ENCODE measurements around the gene HTT. TPM values are rescaled to one million over a fixed set of nuclear protein-coding genes. Genes with fewer than 3 reads are reported as not detected.

HTT gene
- total and polyA plus RNA-seq, 2 donors = 12.8 to 17.9 TPM

DNA sequence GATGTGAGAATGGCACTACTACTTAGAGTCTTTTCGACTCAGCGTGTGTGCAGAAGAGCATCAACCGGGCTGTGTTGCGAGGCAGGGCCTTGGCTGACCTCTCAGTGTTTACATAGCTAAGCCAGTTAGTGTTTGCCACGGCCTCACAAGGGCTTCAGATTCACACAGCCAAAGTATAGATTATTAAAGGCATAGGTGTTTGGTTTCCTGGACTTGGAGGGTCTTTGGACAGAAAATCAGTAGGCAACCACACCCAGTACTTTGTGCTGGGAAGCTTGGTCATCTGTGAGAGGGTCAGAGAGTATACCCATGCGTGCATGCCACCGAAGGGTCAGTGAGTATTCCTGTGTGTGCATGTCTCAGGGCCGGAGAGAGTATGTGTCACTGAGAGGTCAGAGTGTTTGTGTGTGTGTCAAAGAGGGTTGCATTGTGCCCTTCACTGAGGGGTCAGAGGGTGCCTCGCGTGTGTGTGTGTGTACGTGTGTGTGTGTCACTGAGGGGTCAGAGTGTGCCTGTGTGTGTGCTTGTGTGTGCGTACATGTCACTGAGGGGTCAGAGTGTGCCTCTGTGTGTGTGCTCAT lies 104.7 kb downstream of the HTT start:
- WGBS = 98% methylated on average over 12 of the region's 12 CpGs
- H3K27me3 ChIP-seq (ENCODE audit: control insufficient read depth in 2 of 2, insufficient read depth in 1 of 2, low read length in 1 of 2) = no peaks in the 10 kb centered on the region
- no peak overlapping the region for H3K4me3 ChIP-seq (ENCODE audit: low read length in 2 of 2)
- H3K27ac ChIP-seq (ENCODE audit: low read depth in 1 of 2, low read length in 1 of 2) = no peak overlapping the region
- no peaks in the 10 kb centered on the region for H3K9me3 ChIP-seq (ENCODE audit: control insufficient read depth in 2 of 2, insufficient read depth in 1 of 2, low read length in 1 of 2)
- peaks cover 63 to 72% of the 10 kb centered on the region in 2 donors for H3K36me3 ChIP-seq (ENCODE audit: control insufficient read depth in 2 of 2, insufficient read depth in 2 of 2, low read length in 1 of 2)
- no peak for DNase-seq (ENCODE audit: low read depth in 6 of 9, low spot score in 9 of 9)
- no peaks in the 10 kb centered on the region for H3K4me1 ChIP-seq (ENCODE audit: control insufficient read depth in 2 of 2, insufficient read depth in 2 of 2, low read length in 2 of 2)

DNA sequence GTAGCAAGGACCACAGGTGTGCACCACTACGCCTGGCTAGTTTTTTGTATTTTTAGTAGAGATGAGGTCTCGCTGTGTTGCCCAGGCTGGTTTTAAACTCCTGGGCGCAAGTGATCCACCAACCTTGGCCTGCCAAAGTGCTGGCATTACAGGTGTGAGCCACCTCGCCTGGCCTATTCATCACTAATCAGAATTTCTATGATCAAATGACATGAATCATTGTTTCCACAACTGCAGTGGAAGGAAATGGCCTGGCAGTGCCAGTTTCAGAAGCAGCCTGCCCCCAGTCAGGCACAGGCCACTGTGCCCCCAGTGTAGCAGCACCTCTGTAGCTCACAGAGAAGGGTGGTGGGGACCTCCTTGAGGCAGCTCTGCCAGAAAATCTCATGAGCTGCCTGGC lies 108.5 kb downstream of the HTT start:
- Histone ChIP-seq H3K4me1 (ENCODE audit: control insufficient read depth in 2 of 2, insufficient read depth in 2 of 2, low read length in 2 of 2) (no peaks in the 10 kb centered on the region), H3K9me3 (ENCODE audit: control insufficient read depth in 2 of 2, insufficient read depth in 1 of 2, low read length in 1 of 2) (no peaks in the 10 kb centered on the region), H3K27me3 (ENCODE audit: control insufficient read depth in 2 of 2, insufficient read depth in 1 of 2, low read length in 1 of 2) (no peaks in the 10 kb centered on the region), H3K4me3 (ENCODE audit: low read length in 2 of 2) (no peak overlapping the region), H3K36me3 (ENCODE audit: control insufficient read depth in 2 of 2, insufficient read depth in 2 of 2, low read length in 1 of 2) (peaks cover 56 to 66% of the 10 kb centered on the region in 2 donors), H3K27ac (ENCODE audit: low read depth in 1 of 2, low read length in 1 of 2) (no peak overlapping the region)
- 98% methylated on average over 4 of the region's 4 CpGs for WGBS
- DNase-seq (ENCODE audit: low read depth in 6 of 9, low spot score in 9 of 9) = no peak

DNA sequence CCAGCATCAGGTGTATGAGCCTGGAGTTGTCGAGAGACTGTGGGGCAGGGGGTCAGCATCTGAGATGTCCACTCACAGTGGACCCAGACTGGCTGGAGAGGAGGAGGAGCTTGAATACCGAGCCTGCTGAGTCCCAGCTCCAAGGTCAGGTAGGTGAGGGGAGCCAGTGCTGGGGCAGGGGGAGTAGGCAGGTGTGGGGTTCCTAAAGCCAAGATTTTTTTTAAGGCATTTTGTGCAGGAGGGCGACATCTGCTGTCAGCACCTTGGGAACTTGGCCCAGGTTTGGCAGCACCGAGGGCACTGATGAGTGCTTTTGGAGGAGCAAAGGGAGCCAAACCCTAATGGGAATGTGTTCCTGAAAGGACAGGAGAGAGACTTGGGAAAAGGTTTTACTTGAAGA lies 110.2 kb downstream of the HTT start:
- DNase-seq (ENCODE audit: low read depth in 6 of 9, low spot score in 9 of 9) = no peak
- peaks cover 51 to 66% of the 10 kb centered on the region in 2 donors for H3K36me3 ChIP-seq (ENCODE audit: control insufficient read depth in 2 of 2, insufficient read depth in 2 of 2, low read length in 1 of 2)

DNA sequence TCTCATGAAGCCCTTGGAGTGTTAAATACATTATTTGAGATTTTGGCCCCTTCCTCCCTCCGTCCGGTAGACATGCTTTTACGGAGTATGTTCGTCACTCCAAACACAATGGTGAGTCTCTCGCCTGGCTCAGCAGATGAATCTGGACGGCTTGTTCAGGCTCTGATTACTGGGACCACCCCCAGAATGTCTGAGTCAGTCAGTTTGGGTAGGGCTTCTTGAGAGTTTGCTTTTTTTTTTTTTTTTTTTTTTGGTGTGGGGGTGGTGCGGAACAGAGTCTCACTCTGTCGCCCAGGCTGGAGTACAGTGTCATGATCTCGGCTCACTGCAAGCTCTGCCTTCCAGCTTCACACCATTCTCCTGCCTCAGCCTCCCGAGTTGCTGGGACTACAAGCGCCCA lies 112.1 kb downstream of the HTT start:
- H3K9me3 ChIP-seq (ENCODE audit: control insufficient read depth in 2 of 2, insufficient read depth in 1 of 2, low read length in 1 of 2) = no peaks in the 10 kb centered on the region
- H3K27me3 ChIP-seq (ENCODE audit: control insufficient read depth in 2 of 2, insufficient read depth in 1 of 2, low read length in 1 of 2) = no peaks in the 10 kb centered on the region
- DNase-seq (ENCODE audit: low read depth in 6 of 9, low spot score in 9 of 9) = no peak
- H3K36me3 ChIP-seq (ENCODE audit: control insufficient read depth in 2 of 2, insufficient read depth in 2 of 2, low read length in 1 of 2) = peaks cover 48 to 69% of the 10 kb centered on the region in 2 donors
- H3K4me1 ChIP-seq (ENCODE audit: control insufficient read depth in 2 of 2, insufficient read depth in 2 of 2, low read length in 2 of 2) = no peaks in the 10 kb centered on the region
- WGBS = 95% methylated on average over 11 of the region's 11 CpGs
- no peak overlapping the region for H3K27ac ChIP-seq (ENCODE audit: low read depth in 1 of 2, low read length in 1 of 2)
- no peak overlapping the region for H3K4me3 ChIP-seq (ENCODE audit: low read length in 2 of 2)

More for the DNA sequence above, 110.2 kb downstream of the HTT start:
- H3K27me3 ChIP-seq (ENCODE audit: control insufficient read depth in 2 of 2, insufficient read depth in 1 of 2, low read length in 1 of 2) = no peaks in the 10 kb centered on the region
- no peaks in the 10 kb centered on the region for H3K4me1 ChIP-seq (ENCODE audit: control insufficient read depth in 2 of 2, insufficient read depth in 2 of 2, low read length in 2 of 2)
- no peak overlapping the region for H3K27ac ChIP-seq (ENCODE audit: low read depth in 1 of 2, low read length in 1 of 2)
- H3K9me3 ChIP-seq (ENCODE audit: control insufficient read depth in 2 of 2, insufficient read depth in 1 of 2, low read length in 1 of 2) = no peaks in the 10 kb centered on the region
- WGBS = 99% methylated on average over 4 of the region's 4 CpGs
- no peak overlapping the region for H3K4me3 ChIP-seq (ENCODE audit: low read length in 2 of 2)

DNA sequence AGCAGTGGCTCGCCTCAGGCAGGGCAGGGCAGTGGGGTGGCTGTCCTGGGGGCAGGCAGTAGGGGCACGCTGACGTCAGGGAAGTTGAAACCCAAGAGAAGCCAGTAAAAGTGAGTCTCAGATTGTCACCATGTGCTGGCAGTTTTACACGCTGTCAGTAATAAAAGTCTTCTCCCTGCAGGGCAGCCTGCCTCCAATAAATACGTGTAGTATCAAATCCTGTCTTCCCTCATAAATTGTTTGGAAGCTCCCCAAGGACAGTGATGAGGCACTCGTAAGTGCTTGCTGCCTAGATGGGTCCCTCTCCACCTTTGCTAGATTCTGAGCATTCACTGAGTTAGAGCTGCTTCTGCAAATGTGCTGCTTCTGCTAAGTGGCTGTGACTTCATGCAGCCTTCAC lies 113.6 kb downstream of the HTT start:
- Histone ChIP-seq H3K9me3 (ENCODE audit: control insufficient read depth in 2 of 2, insufficient read depth in 1 of 2, low read length in 1 of 2) (no peaks in the 10 kb centered on the region), H3K27ac (ENCODE audit: low read depth in 1 of 2, low read length in 1 of 2) (no peak overlapping the region), H3K4me1 (ENCODE audit: control insufficient read depth in 2 of 2, insufficient read depth in 2 of 2, low read length in 2 of 2) (no peaks in the 10 kb centered on the region), H3K36me3 (ENCODE audit: control insufficient read depth in 2 of 2, insufficient read depth in 2 of 2, low read length in 1 of 2) (peaks cover 38 to 54% of the 10 kb centered on the region in 2 donors), H3K27me3 (ENCODE audit: control insufficient read depth in 2 of 2, insufficient read depth in 1 of 2, low read length in 1 of 2) (no peaks in the 10 kb centered on the region), H3K4me3 (ENCODE audit: low read length in 2 of 2) (no peak overlapping the region)
- DNase-seq (ENCODE audit: low read depth in 6 of 9, low spot score in 9 of 9) = no peak
- 97% methylated on average over 6 of the region's 6 CpGs for WGBS

DNA sequence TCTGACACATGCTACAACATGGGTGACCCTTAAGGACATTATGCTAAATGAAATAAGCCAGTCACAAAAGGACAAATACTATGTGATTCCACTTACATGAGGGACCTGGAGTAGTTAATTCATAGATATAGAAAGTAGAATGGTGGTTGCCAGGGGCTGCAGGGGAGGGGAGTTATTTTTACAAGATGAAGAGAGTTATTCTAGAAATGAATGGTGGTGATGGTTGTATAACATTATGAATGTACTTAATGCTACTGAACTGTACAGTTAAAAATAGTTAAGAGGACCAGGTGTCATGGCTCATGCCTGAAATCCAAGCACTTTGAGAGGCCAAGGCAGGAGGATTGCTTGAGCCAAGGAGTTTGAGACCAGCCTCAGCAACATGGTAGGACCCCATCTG lies 115.0 kb downstream of the HTT start:
- Histone ChIP-seq H3K27ac (ENCODE audit: low read depth in 1 of 2, low read length in 1 of 2) (no peak overlapping the region), H3K36me3 (ENCODE audit: control insufficient read depth in 2 of 2, insufficient read depth in 2 of 2, low read length in 1 of 2) (peaks cover 27 to 44% of the 10 kb centered on the region in 2 donors), H3K4me1 (ENCODE audit: control insufficient read depth in 2 of 2, insufficient read depth in 2 of 2, low read length in 2 of 2) (peaks cover 0 to 3% of the 10 kb centered on the region in 2 donors), H3K9me3 (ENCODE audit: control insufficient read depth in 2 of 2, insufficient read depth in 1 of 2, low read length in 1 of 2) (no peaks in the 10 kb centered on the region), H3K4me3 (ENCODE audit: low read length in 2 of 2) (no peak overlapping the region), H3K27me3 (ENCODE audit: control insufficient read depth in 2 of 2, insufficient read depth in 1 of 2, low read length in 1 of 2) (no peaks in the 10 kb centered on the region)
- no peak for DNase-seq (ENCODE audit: low read depth in 6 of 9, low spot score in 9 of 9)

DNA sequence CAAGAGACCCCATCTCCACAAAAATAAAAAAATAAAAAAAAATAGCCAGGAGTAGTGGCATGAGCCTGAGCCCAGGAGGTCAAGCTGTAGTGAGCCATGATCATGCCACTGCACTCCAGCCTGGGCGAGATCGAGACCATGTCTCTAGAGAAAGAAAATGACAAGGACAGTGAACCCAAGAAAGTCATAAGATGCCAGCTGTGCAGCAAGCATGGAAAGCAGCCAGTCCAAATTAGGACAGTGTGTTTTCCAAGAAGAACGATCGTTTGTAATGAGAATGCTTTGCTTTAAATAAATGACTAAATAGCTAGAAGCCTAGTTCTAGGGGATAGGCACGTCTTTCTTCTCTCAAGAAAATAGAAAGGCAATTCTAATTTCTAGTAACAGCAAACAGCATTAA lies 116.1 kb downstream of the HTT start:
- no peak for DNase-seq (ENCODE audit: low read depth in 6 of 9, low spot score in 9 of 9)
- peaks cover 21 to 39% of the 10 kb centered on the region in 2 donors for H3K36me3 ChIP-seq (ENCODE audit: control insufficient read depth in 2 of 2, insufficient read depth in 2 of 2, low read length in 1 of 2)
- WGBS = 98% methylated on average over 5 of the region's 5 CpGs
- peaks cover 0 to 6% of the 10 kb centered on the region in 2 donors for H3K4me1 ChIP-seq (ENCODE audit: control insufficient read depth in 2 of 2, insufficient read depth in 2 of 2, low read length in 2 of 2)
- no peak overlapping the region for H3K4me3 ChIP-seq (ENCODE audit: low read length in 2 of 2)
- H3K9me3 ChIP-seq (ENCODE audit: control insufficient read depth in 2 of 2, insufficient read depth in 1 of 2, low read length in 1 of 2) = no peaks in the 10 kb centered on the region
- H3K27ac ChIP-seq (ENCODE audit: low read depth in 1 of 2, low read length in 1 of 2) = no peak overlapping the region
- no peaks in the 10 kb centered on the region for H3K27me3 ChIP-seq (ENCODE audit: control insufficient read depth in 2 of 2, insufficient read depth in 1 of 2, low read length in 1 of 2)

DNA sequence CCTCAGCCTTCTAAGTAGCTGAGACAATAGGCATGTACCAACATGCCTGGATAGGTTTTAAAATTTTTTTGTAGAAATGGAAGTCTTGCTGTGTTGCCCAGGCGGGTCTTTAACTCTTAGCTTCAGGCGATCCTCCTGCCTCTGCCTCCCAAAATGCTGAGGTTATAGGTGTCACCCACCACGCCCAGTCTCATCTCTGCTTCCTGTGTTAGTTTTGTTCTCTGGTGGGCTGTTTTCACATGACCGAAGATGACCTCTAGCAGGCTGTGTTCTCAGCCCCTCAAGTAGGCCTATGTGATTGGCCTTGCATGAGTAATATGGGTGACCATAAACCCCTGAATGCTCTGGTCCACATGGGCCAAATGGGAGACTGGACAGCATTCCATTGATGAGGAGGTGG lies 117.7 kb downstream of the HTT start:
- DNase-seq (ENCODE audit: low read depth in 6 of 9, low spot score in 9 of 9) = no peak
- Histone ChIP-seq H3K36me3 (ENCODE audit: control insufficient read depth in 2 of 2, insufficient read depth in 2 of 2, low read length in 1 of 2) (peaks cover 21 to 40% of the 10 kb centered on the region in 2 donors), H3K27me3 (ENCODE audit: control insufficient read depth in 2 of 2, insufficient read depth in 1 of 2, low read length in 1 of 2) (no peaks in the 10 kb centered on the region), H3K27ac (ENCODE audit: low read depth in 1 of 2, low read length in 1 of 2) (no peak overlapping the region), H3K9me3 (ENCODE audit: control insufficient read depth in 2 of 2, insufficient read depth in 1 of 2, low read length in 1 of 2) (no peaks in the 10 kb centered on the region), H3K4me3 (ENCODE audit: low read length in 2 of 2) (no peak overlapping the region), H3K4me1 (ENCODE audit: control insufficient read depth in 2 of 2, insufficient read depth in 2 of 2, low read length in 2 of 2) (peaks cover 9 to 23% of the 10 kb centered on the region in 2 donors)
- WGBS = 97% methylated on average over 4 of the region's 4 CpGs

DNA sequence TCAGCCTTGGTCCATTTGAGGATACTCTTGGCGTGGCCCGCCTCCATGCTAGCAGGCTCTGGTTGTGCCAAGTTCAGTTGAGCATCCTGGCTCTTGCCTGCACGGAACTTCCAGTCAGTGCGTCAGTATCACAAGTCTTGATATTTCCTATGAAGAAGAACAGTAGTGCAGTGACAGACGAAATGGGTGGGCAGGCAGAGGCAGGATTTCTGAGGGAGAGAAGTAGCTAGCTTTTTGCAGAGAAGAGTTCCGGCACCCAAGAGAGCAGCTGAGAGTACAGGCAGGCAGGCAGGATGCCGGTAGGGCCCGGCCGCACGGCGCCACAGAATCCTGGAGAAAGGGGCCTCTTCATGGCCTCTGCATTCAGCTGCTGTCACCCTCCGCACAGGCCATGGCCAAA lies 118.3 kb downstream of the HTT start:
- Histone ChIP-seq H3K27ac (ENCODE audit: low read depth in 1 of 2, low read length in 1 of 2) (no peak overlapping the region), H3K9me3 (ENCODE audit: control insufficient read depth in 2 of 2, insufficient read depth in 1 of 2, low read length in 1 of 2) (no peaks in the 10 kb centered on the region), H3K4me3 (ENCODE audit: low read length in 2 of 2) (no peak overlapping the region), H3K27me3 (ENCODE audit: control insufficient read depth in 2 of 2, insufficient read depth in 1 of 2, low read length in 1 of 2) (no peaks in the 10 kb centered on the region), H3K36me3 (ENCODE audit: control insufficient read depth in 2 of 2, insufficient read depth in 2 of 2, low read length in 1 of 2) (peaks cover 23 to 37% of the 10 kb centered on the region in 2 donors), H3K4me1 (ENCODE audit: control insufficient read depth in 2 of 2, insufficient read depth in 2 of 2, low read length in 2 of 2) (peaks cover 9 to 29% of the 10 kb centered on the region in 2 donors)
- 98% methylated on average over 12 of the region's 12 CpGs for WGBS
- no peak for DNase-seq (ENCODE audit: low read depth in 6 of 9, low spot score in 9 of 9)

Data from thymus (tissue), 11 donors.